PFSK-1 (cell line): ENCODE data around the gene LRCH1.

ENCODE experiments used
- POLR2AphosphoS5 ChIP-seq: IDR thresholded peaks from 2 replicates; pipeline ENCODE4 v1.6.1; 2012; ENCODE audit warnings: low read depth, mild to moderate bottlenecking, control low read depth, low read length, moderate library complexity
- REST ChIP-seq, 2 experiments: IDR thresholded peaks; 2 replicates each; pipeline versions ENCODE4 v1.6.1 to v1.8.0; 2011 to 2012; ENCODE audit warnings: low read depth in 2 of 2, low read length in 2 of 2, control low read depth in 1 of 2, inconsistent platforms in 1 of 2, mild to moderate bottlenecking in 1 of 2, moderate library complexity in 1 of 2; ENCODE audit not compliant: insufficient read depth in 1 of 2
- SIN3A ChIP-seq: IDR thresholded peaks from 2 replicates; pipeline ENCODE4 v1.6.1; 2012; ENCODE audit warnings: mild to moderate bottlenecking, low read length, moderate library complexity, borderline replicate concordance; ENCODE audit not compliant: insufficient read depth

GRCh38 chr13:46598140-46598819, 45.3 kb downstream of the LRCH1 start:
- TF ChIP-seq REST (IDR thresholded peaks at IDR 0.05; ENCODE audit: insufficient read depth in 1 of 2, low read depth in 2 of 2, low read length in 2 of 2) = no peak
- no peak for TF ChIP-seq POLR2AphosphoS5
- TF ChIP-seq SIN3A = no peak
